Measurements from ENCODE around the gene CCDC27.

DNA sequence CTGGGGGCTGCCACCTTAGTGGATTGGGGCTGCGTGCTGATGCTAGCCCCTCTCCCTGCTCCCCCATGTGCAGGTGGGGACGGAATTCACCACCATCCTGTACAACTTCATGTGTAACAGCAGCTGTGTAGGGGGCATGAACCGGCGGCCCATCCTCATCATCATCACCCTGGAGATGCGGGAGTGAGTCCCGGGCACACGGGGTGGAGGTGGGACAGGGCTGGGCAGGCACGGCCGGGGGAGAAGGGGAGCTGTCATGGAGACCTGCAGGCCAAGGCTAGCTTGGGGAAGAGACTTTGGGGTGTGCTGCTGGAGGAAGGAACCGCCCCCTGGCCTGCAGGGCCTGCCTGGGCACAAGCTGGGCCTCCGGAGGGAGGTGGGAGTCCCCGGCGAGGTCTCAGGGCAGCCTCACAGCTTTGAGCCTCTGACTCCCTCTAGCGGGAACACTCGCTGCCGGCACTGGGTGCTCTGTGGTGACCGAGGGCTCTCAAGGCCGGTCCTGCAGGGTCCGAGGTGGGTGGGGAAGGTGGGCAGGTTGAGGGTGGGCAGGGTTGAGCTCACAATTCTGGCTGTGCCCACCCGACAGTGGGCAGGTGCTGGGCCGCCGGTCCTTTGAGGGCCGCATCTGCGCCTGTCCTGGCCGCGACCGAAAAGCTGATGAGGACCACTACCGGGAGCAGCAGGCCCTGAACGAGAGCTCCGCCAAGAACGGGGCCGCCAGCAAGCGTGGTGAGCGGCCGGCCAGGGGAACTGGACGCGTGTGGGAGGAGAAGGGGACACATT, 25.0 kb upstream of the CCDC27 start:
- TF ChIP-seq, protein P1, sequence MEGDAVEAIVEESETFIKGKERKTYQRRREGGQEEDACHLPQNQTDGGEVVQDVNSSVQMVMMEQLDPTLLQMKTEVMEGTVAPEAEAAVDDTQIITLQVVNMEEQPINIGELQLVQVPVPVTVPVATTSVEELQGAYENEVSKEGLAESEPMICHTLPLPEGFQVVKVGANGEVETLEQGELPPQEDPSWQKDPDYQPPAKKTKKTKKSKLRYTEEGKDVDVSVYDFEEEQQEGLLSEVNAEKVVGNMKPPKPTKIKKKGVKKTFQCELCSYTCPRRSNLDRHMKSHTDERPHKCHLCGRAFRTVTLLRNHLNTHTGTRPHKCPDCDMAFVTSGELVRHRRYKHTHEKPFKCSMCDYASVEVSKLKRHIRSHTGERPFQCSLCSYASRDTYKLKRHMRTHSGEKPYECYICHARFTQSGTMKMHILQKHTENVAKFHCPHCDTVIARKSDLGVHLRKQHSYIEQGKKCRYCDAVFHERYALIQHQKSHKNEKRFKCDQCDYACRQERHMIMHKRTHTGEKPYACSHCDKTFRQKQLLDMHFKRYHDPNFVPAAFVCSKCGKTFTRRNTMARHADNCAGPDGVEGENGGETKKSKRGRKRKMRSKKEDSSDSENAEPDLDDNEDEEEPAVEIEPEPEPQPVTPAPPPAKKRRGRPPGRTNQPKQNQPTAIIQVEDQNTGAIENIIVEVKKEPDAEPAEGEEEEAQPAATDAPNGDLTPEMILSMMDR (IDR thresholded peaks at IDR 0.05): no peak
- no peak for TF ChIP-seq EP300 (IDR thresholded peaks at IDR 0.05)
- no peak for TF ChIP-seq POLR2A (IDR thresholded peaks at IDR 0.05)
- TF ChIP-seq POLR2AphosphoS5 (IDR thresholded peaks at IDR 0.05): no peak
